Mesenteric fat pad (tissue), 1 donor: ENCODE measurements around the gene KCNG1. TPM values are rescaled to one million over a fixed set of nuclear protein-coding genes. Genes with fewer than 3 reads are reported as not detected.

Experiments
- DNase-seq: peaks from one replicate; pipeline ENCODE4 v3.0.0-alpha.2; 2020; ENCODE audit warnings: low spot score
- total RNA-seq: library from RNA; stranded (reverse); fragmentation: NEBNext Ultra II Directional; extraction: Animal tissue kit (Norgen Biotek cat#: 25700); gene quantifications from one replicate; pipeline ENCODE4 v1.2.1, GENCODE V29; 2021
- donor health status: DM: yes; HTN: yes; CAD: no.

The KCNG1 gene
- total RNA-seq, 1 donor from 2014 or later: 0.19 TPM

GRCh38 chr20:51013577-51014330 is 9.2 kb downstream of the KCNG1 start:
- no peak for DNase-seq

- DNase-seq: no peak
Observed at GRCh38 chr20:51012357-51012756, 10.6 kb downstream of the KCNG1 start.

GRCh38 chr20:51011479-51011878 is 11.4 kb downstream of the KCNG1 start:
- no peak for DNase-seq

- DNase-seq: no peak
Observed at GRCh38 chr20:51010932-51011331, 12.0 kb downstream of the KCNG1 start.

GRCh38 chr20:51010043-51010365 is 12.9 kb downstream of the KCNG1 start:
- DNase-seq: no peak

GRCh38 chr20:51009303-51010042 is 13.4 kb downstream of the KCNG1 start:
- no peak for DNase-seq

- no peak for DNase-seq
Observed at GRCh38 chr20:51008718-51009117, 14.2 kb downstream of the KCNG1 start.

GRCh38 chr20:51005214-51005613 is 17.7 kb downstream of the KCNG1 start:
- DNase-seq: no peak

GRCh38 chr20:51004781-51005180 is 18.1 kb downstream of the KCNG1 start:
- DNase-seq: no peak

GRCh38 chr20:51004305-51004727 is 18.6 kb downstream of the KCNG1 start:
- no peak for DNase-seq

- DNase-seq: no peak
Observed at GRCh38 chr20:51003753-51004152, 19.2 kb downstream of the KCNG1 start.

GRCh38 chr20:51002633-51003032 is 20.3 kb downstream of the KCNG1 start:
- DNase-seq: no peak

GRCh38 chr20:51001430-51002265 is 21.3 kb downstream of the KCNG1 start:
- DNase-seq: no peak

GRCh38 chr20:50999355-50999754 is 23.6 kb downstream of the KCNG1 start:
- no peak for DNase-seq

- DNase-seq: no peak
Observed at GRCh38 chr20:50996901-50997865, 25.7 kb downstream of the KCNG1 start.

- DNase-seq: no peak
Observed at GRCh38 chr20:50995506-50995905, 27.4 kb downstream of the KCNG1 start.

GRCh38 chr20:50993876-50994275 is 29.0 kb downstream of the KCNG1 start:
- no peak for DNase-seq

GRCh38 chr20:50992733-50993457 is 30.0 kb downstream of the KCNG1 start:
- DNase-seq: no peak

- DNase-seq: no peak
Observed at GRCh38 chr20:50992336-50992732, 30.6 kb downstream of the KCNG1 start.

GRCh38 chr20:50991076-50991475 is 31.8 kb downstream of the KCNG1 start:
- no peak for DNase-seq
